ENCODE data around the gene CEP83.
"Not testable (repeated sequence)": the region's sequence is repeated elsewhere in the genome, so short reads cannot be mapped to it uniquely, and the experiment has no call there.

The CEP83 gene

GRCh38 chr12:94377599-94377998 lies 82.1 kb downstream of the CEP83 start:
- no peak for DNase-seq

- DNase-seq: no peak
Observed at GRCh38 chr12:94374124-94374523, 85.5 kb downstream of the CEP83 start.

GRCh38 chr12:94372461-94372860 lies 87.2 kb downstream of the CEP83 start:
- DNase-seq: no peak

- DNase-seq: no peak
Observed at GRCh38 chr12:94362653-94363052, 97.0 kb downstream of the CEP83 start.

GRCh38 chr12:94359761-94360160 lies 99.9 kb downstream of the CEP83 start:
- DNase-seq: no peak

GRCh38 chr12:94353130-94353529 lies 106.5 kb downstream of the CEP83 start:
- no peak for DNase-seq

- DNase-seq: no peak
Observed at GRCh38 chr12:94340573-94340972, 119.1 kb downstream of the CEP83 start.

- no peak for DNase-seq
Observed at GRCh38 chr12:94338006-94338794, 121.5 kb downstream of the CEP83 start.

- no peak for DNase-seq
Observed at GRCh38 chr12:94336211-94336925, 123.3 kb downstream of the CEP83 start.

- no peak for DNase-seq
Observed at GRCh38 chr12:94333396-94333795, 126.3 kb downstream of the CEP83 start.

GRCh38 chr12:94329366-94329765 lies 130.3 kb downstream of the CEP83 start:
- DNase-seq: no peak

- no peak for DNase-seq
Observed at GRCh38 chr12:94327809-94328208, 131.9 kb downstream of the CEP83 start.

- DNase-seq: no peak
Observed at GRCh38 chr12:94326727-94327126, 132.9 kb downstream of the CEP83 start.

- no peak for DNase-seq
Observed at GRCh38 chr12:94326234-94326633, 133.4 kb downstream of the CEP83 start.

GRCh38 chr12:94322346-94322745 lies 137.3 kb downstream of the CEP83 start:
- no peak for DNase-seq

- DNase-seq: no peak
Observed at GRCh38 chr12:94320109-94320508, 139.6 kb downstream of the CEP83 start.

- no peak for DNase-seq
Observed at GRCh38 chr12:94318181-94318580, 141.5 kb downstream of the CEP83 start.

GRCh38 chr12:94316600-94316999 lies 143.1 kb downstream of the CEP83 start:
- not testable (repeated sequence) for DNase-seq

GRCh38 chr12:94312378-94312777 lies 147.3 kb downstream of the CEP83 start:
- DNase-seq: no peak

- no peak for DNase-seq
Observed at GRCh38 chr12:94309373-94309772, 150.3 kb downstream of the CEP83 start.

GRCh38 chr12:94308612-94309011 lies 151.1 kb downstream of the CEP83 start:
- DNase-seq: no peak

- DNase-seq: peak; percentile 63
Observed at GRCh38 chr12:94305130-94305957, 154.3 kb downstream of the CEP83 start.

- no peak for DNase-seq
Observed at GRCh38 chr12:94304566-94305061, 155.1 kb downstream of the CEP83 start.

Data from stimulated activated CD8-positive, alpha-beta memory T cell treated with anti-CD3 and anti-CD28 coated beads, Interleukin-4, amount 100 ng/mL, for 48 hours (primary cell).